Right atrium auricular region (tissue), 2 donors: ENCODE data around the gene DISP1. TPM values are rescaled to one million over a fixed set of nuclear protein-coding genes. Genes with fewer than 3 reads are reported as not detected.

Experiments used
- DNase-seq: peaks from one replicate; pipeline ENCODE4 v3.0.0-alpha.2; 2019; ENCODE audit warnings: low spot score
- H3K27ac ChIP-seq, 2 donors: fragments of 200-600 bp; sonication (generic); 1 replicate in 1 of 2; 2 replicates in 1 of 2; pipeline ENCODE4 v1.5.1; 2016 to 2019
- H3K27me3 ChIP-seq, 2 donors: fragments of 200-600 bp; sonication (generic); one replicate each; pipeline versions ENCODE4 v1.5.1 to v1.6.0; 2017 to 2019
- H3K36me3 ChIP-seq: fragments of 200-600 bp; sonication (generic); one replicate; pipeline ENCODE4 v1.5.1; 2016
- H3K4me1 ChIP-seq, 2 donors: fragments of 200-600 bp; sonication (generic); one replicate each; pipeline versions ENCODE4 v1.5.1 to v1.6.0; 2017 to 2019
- H3K4me3 ChIP-seq, 2 donors: fragments of 200-600 bp; sonication (generic); 1 replicate in 1 of 2; 2 replicates in 1 of 2; pipeline ENCODE4 v1.5.1; 2017 to 2019; ENCODE audit warnings: mild to moderate bottlenecking in 1 of 2, moderate library complexity in 1 of 2
- H3K9me3 ChIP-seq, 2 donors: fragments of 200-600 bp; sonication (generic); one replicate each; pipeline ENCODE4 v1.5.1; 2019
- CTCF ChIP-seq, 2 donors: fragments of 200-600 bp; sonication (generic); IDR thresholded peaks; one replicate each; pipeline ENCODE4 v1.5.1; 2019; ENCODE audit warnings: antibody characterized with exemption in 2 of 2
- total RNA-seq, 2 donors: library from RNA; depleted of rRNA; stranded (reverse); fragments of >200 nt; gene quantifications; one replicate each; pipeline ENCODE4 v1.1.0, GENCODE V29; 2016

Gene DISP1
- 1 to 10 TPM; 6.2 to 8.3 TPM for total RNA-seq

GRCh38 chr1:222814536-222815439 is at the start of gene DISP1:
Gene DISP1 (plus strand): TSS chr1:222815039. CDS start chr1:222942824, 127,785 bp downstream.
- H3K4me3 ChIP-seq = peak within 1 kb of the TSS; percentile 70 to 86
- peak within 1 kb of the TSS; percentile 91 to 93 for H3K27ac ChIP-seq
- no peaks in the 10 kb centered on the region for H3K9me3 ChIP-seq
- no peak for TF ChIP-seq CTCF (IDR thresholded peaks at IDR 0.05)
- peak; percentile 83 for DNase-seq
- no peaks in the 10 kb centered on the region for H3K36me3 ChIP-seq
- H3K4me1 ChIP-seq = peaks cover 0 to 10% of the 10 kb centered on the region in 2 donors
- H3K27me3 ChIP-seq = no peaks in the 10 kb centered on the region

- no peak overlapping the region for H3K27ac ChIP-seq
- TF ChIP-seq CTCF (IDR thresholded peaks at IDR 0.05) = no peak
- H3K27me3 ChIP-seq = no peaks in the 10 kb centered on the region
- H3K4me3 ChIP-seq = no peak overlapping the region
- H3K36me3 ChIP-seq = no peaks in the 10 kb centered on the region
- peaks cover 7 to 15% of the 10 kb centered on the region in 2 donors for H3K9me3 ChIP-seq
- DNase-seq = no peak
- no peaks in the 10 kb centered on the region for H3K4me1 ChIP-seq
These were observed 47.7 kb upstream of the DISP1 start for GRCh38 chr1:222767152-222767571.

GRCh38 chr1:222768592-222768991 is 46.2 kb upstream of the DISP1 start:
- TF ChIP-seq CTCF (IDR thresholded peaks at IDR 0.05) = no peak

GRCh38 chr1:222769181-222769580 is 45.7 kb upstream of the DISP1 start:
- H3K4me3 ChIP-seq = no peak overlapping the region

More at GRCh38 chr1:222768592-222768991, 46.2 kb upstream of the DISP1 start:
- H3K4me3 ChIP-seq = no peak overlapping the region
- H3K4me1 ChIP-seq = peaks cover 0 to 3% of the 10 kb centered on the region in 2 donors
- H3K36me3 ChIP-seq = no peaks in the 10 kb centered on the region
- DNase-seq = no peak
- H3K27ac ChIP-seq = no peak overlapping the region
- peaks cover 7 to 15% of the 10 kb centered on the region in 2 donors for H3K9me3 ChIP-seq
- no peaks in the 10 kb centered on the region for H3K27me3 ChIP-seq

GRCh38 chr1:222769971-222770620 is 44.7 kb upstream of the DISP1 start:
- Histone ChIP-seq H3K27ac (no peak overlapping the region), H3K36me3 (no peaks in the 10 kb centered on the region), H3K9me3 (peaks cover 7 to 15% of the 10 kb centered on the region in 2 donors), H3K27me3 (no peaks in the 10 kb centered on the region), H3K4me3 (no peak overlapping the region), H3K4me1 (peaks cover 0 to 3% of the 10 kb centered on the region in 2 donors)
- TF ChIP-seq CTCF (IDR thresholded peaks at IDR 0.05) = no peak
- no peak for DNase-seq

More at GRCh38 chr1:222769181-222769580, 45.7 kb upstream of the DISP1 start:
- Histone ChIP-seq H3K4me1 (peaks cover 0 to 3% of the 10 kb centered on the region in 2 donors), H3K27me3 (no peaks in the 10 kb centered on the region), H3K9me3 (peaks cover 7 to 15% of the 10 kb centered on the region in 2 donors), H3K27ac (no peak overlapping the region), H3K36me3 (no peaks in the 10 kb centered on the region)
- DNase-seq = no peak
- no peak for TF ChIP-seq CTCF (IDR thresholded peaks at IDR 0.05)
